HG02938 (cell line): ENCODE measurements around the gene SPATA31C1.
"Not testable (repeated sequence)": the region's sequence is repeated elsewhere in the genome, so short reads cannot be mapped to it uniquely, and the experiment has no call there.

Experiments used
- ATAC-seq: cut with Tn5 transposase; IDR thresholded peaks from one replicate; pipeline ENCODE4 v1.9.1; 2021; ENCODE audit warnings: mild to moderate bottlenecking, moderate library complexity; ENCODE audit not compliant: unreplicated experiment

SPATA31C1 gene

DNA sequence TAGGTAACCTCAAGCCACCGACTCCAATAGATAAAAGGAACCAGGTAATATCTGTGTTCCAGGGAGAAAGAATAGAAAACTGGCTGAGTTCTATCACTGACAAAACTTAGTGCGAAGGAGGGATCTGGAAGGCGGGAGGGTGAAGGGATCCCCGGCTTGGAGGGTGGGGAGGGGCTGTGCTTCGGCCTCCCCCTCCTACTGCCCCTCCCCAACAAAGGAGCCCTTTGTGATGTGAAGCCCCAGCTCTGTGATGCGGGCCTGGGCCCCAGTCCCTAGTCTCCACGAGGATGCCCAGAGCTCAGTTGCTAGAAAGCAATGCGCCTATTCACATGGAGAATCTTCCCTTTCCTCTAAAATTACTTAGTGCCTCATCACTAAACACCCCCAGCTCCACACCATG lies at the start of gene SPATA31C1:
Gene SPATA31C1, plus strand, starts transcription at position 301 of the 400 bp plus-strand sequence.
- ATAC-seq = not testable (repeated sequence)

DNA sequence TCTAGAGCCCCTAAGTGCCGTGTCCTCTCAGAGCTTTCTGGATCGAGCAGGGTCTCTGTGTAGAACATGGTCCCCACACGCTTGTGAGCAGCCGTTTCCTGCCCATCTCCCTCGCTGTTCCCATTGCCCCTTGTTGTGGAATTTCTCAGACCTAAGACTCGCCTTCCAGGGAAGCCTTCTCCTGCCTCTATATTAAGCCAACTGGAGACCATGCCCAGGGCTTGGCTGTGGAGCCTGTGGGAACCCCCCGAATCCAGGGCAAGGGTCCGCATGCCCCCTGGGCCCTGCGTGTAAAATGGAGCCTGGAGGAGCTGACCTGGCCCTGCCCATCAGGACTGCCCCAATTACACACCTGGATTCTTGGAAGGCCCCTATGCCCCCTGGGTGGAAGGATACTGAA lies 49.6 kb upstream of the SPATA31C1 start:
- ATAC-seq = no peak

DNA sequence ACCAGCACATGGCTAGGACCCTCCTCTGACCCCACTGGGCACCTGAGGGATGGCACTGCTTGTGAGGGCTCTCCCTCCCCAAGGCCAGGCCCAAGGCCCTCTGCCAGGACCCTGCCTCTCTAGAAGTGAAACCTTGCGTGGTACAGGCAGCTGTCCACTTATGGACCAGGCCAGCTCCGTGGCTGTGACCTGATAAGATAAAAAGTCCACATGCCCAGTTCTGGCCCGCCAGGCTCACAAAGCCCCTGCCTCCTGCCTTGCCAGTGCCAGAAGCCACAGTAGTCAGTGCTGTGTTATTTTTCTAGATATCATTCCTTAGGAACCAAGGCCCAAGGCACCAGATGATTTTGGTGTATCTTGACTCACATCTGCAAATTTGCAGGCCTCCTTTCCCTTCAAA lies 49.1 kb upstream of the SPATA31C1 start:
- ATAC-seq = no peak

DNA sequence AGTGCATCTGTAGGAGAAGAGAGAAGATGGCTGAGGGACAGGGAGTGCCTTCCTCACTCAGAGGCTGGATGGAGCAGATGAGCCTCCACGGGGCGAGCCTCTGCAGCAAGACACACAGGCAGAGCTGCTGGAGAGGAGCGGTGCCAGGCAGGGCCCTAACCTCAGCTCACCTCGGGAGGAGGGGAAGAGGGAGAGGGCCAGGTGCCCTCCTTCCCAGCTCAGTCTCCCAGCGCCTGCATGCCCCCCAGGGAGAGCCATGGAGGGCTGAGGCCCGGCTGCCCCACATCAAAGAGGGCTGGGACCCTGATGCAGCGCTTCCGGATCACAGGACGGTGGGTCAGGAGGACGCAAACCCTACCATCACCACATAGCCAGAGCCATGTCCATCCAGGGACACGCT lies 48.7 kb upstream of the SPATA31C1 start:
- ATAC-seq = no peak

DNA sequence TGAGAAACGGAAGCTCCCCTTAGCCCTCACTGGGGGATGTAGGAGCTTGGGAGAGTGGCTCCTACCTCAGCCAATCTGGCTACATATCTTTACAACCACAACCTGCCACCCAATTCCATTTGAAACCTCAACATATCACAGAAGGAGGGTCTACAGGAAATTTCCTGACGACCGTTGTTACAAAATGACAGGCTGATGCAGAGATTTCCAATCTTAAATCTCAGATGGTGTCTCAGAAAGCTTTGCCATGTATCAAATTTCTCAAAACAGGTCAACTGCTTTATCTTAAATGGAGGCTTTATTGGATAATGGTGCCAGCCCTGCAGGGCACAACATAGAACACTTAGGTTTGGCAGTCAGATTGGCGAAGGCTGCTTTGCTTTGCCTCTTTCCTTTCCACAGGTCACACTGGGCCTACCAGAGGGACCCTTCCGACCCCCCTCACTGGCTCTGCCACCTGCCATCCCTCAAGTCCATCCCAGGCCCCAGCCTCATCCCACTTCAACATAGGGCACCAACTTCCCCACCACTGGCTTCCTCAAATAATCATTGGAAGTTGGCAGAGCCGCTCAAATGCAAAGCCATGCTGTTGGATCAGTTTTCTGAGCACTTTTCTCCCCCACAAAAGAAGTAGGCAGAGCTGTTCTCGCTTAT lies 46.2 kb upstream of the SPATA31C1 start:
- ATAC-seq = no peak

DNA sequence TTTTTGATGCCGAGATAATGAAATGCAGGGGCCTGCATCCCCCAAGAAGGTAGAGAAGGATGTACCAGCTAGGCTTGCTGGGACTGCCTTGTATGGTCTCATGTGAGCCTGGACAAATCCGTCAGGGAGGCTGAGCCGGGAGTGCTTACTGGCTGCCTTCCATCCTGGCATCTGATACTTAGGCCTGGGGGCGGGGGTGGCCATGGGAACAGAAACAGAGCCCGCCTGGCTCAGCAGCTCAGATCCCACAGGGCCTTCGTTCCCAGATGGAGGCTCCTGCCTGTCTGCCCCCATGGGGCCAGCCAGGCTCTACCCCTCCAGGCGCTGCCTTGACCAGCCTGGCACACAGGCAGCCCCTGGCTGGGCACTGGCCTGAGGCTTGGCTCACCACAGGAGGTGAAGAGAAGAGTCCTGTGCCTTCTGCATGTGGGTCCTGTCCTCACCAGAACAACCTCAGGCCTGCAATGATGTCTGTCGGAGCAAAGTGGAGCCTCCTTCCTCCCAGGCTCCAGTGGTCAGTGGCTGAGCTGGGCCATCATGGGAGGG lies 45.6 kb upstream of the SPATA31C1 start:
- ATAC-seq = no peak

DNA sequence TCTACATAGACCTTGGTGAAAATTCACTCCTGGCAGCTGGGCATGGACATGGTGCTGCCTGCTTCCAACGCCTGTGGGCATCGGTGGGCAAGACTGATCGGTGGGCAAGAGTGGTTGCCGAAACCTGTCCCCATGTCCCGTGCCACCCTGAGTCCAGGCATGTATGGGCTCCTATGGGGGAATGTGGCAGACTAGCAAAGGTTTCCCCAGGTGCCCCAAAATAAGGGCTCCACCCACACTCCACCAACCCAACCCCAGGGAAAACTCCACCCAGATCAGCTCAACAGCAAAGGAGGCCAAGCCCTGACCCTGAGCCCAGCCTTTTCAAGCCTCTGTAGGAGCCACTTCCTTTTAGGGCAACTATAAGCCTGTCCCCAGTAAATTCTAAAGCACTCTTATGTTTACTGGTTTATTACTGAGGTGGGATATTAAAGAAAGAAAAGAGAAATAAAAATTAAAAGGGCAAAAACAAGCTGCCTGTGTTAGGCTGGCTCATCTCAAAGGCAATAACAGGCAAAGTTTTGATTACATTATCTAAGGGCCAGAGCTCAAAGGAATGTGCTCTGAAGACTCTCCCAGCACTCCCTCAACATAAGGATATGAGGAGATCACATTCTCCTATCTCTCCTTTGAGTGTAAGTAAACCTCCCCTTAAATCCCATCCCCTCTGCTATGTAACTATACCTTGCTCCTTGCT lies 44.0 kb upstream of the SPATA31C1 start:
- ATAC-seq = no peak

DNA sequence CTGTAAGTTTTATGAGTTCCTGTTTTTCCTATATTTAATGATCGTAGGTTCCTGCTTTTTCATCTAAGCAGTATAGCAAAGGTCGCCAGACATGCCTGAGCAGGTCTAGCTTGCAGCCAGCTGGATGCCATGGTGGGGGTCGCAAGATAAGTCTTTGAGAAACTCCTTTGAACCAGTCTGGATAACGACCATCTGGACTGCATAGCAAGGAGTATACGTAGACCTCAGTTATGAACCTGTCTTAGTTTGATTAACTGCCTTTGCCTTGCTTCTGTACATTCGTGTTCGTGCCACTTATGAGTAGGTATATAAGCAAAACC lies 43.5 kb upstream of the SPATA31C1 start:
- ATAC-seq = no peak

DNA sequence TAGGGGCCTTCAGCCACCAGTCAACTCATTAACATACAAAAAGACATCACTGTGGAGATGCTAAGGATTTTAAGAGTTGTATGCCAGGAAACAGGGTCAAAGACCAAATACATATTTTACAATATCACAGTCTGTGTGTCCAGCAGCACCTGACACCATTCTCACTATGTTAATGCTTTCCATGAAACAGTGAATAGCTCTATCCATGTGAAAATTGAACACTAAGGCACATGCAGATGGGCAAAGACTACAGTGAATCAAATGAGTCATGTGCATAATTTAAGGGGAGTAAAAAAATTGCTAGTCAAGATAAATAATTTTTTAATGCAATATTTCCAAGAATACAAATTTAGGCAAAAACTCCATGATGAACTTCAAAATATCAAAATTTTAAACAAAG lies 42.7 kb upstream of the SPATA31C1 start:
- ATAC-seq = no peak

DNA sequence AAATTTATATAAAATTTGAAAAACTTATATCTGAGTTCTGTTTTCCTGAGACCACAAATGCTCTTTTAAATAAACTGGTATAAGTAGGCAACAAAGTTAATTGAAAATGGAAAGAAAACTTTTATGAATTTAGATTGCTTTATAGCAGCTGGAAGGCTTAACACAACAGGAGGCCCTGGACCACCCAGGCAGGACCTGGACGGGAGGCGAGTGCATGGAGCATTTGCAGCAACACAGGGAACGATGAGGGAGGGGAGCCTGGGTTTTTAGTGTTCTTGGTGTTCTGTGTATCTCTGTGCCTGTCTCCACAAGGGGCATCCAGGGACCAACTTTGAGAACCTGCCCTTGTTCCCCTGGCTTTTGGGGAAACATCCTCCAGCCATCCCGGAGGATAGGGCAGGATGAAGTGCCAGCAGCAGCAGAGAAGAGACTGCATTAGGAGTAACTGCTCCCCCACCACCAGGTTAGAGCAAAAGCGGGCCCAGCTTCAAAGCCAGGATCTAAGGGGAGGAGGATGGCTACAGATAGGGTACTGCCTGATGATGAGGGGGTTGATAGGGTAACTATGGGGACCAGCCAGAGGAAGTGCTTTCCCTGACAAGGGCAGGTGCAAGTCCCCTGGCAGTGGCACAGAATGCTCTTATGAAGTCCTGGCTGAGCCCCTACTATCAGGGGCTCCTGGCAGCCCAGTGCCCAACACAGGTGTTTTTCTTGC lies 41.8 kb upstream of the SPATA31C1 start:
- no peak for ATAC-seq

DNA sequence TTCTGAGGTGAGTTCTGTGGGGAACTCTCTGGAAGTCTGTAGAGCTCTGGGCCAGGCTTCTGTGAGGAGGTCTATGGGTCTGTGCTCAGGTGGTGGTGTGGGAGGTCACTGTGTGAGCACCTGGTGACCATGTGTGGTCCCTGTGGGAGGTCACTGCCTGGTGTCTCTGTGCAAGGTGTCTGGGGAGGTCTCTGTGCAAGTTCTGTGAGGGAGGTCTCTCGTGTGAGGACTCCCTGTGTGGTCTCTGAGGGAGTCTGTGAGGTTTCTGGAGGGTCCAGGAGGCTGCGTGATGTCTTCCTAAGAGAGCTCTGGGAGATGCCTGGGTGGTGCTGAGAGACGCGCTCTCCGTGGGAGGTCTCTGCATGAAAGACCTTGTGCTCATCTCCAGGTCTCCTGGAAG lies 41.1 kb upstream of the SPATA31C1 start:
- no peak for ATAC-seq

DNA sequence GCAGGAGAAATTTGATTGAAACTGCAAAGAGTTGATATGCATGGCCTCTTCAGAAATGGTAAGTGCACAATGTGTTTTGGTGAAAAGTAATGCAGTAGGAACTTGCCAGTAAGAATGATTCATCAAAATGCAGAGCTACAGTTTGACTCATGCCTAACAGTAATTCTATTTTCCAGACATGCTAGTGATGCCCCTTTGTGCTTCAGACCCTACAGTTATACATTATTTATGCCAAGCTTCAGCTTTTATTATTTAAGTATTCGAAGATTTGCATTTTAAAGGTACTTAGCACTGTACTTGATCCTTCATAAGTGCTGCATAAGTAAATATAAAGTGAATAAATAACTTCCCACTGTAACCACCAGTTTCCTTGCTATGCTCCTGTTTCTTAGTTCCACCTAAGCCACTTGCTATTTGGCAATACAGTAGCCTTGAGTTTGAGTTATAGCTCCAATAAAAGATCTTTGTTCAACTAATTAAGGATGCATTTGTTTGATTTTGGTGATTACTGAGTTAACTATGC lies 38.7 kb upstream of the SPATA31C1 start:
- ATAC-seq = no peak

DNA sequence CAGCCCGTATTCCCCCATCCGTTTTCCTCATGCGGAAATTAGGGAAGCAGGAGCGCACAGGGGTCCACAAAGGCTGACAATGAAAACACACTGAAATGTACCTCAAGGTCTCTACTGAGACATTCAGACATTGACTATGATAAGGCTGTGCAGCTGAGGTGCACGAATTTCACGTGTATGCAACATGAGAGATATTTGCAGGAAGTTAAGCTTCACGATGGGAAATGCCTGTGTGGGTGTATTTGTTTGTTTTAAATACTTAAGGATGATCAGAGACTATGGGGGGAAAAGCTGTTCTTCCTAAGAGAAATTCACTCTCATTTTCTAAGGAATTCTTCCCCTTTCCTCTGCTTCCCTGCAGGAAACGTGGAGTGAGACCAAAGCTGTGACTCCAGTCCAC lies 37.6 kb upstream of the SPATA31C1 start:
- ATAC-seq = no peak

DNA sequence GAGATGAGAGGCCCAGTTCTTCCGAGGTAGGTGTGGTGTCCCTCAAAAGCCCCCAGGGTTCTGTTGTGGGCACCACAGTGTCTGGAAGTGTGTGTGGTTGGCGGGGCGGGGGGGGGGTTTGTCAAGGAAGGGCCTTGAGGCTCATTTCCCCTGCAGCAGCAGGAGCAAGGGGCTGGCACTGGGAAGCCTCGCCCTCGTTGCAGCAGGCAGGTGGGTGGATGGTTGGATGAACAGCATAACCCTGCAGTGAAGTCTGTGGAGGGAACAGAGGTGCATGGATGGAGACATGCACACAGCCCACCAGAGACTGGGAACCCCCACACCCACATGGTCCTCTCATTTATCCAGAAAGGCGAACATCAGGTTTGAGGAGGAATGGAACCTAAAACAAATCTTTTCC lies 37.1 kb upstream of the SPATA31C1 start:
- ATAC-seq = no peak

DNA sequence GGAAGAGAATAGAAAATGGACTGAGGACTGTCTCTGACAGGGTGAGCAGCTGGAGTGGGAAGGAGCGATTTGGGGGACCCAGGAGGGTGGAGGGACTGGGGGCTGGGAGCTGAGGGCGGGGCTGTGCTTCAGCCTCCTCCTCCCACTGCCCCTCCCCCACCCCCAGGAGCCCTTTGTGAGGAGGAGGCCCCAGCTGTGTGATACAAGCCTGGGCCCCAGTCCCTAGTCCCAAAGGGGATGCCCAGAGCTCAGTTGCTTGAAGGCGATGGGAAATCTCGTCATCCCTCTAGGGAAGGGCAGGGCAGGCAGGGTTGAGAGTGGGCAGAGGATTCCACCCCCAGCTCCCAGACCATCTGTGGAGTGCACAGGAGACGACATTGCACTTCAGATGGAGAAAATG lies 35.1 kb upstream of the SPATA31C1 start, which contains the start of gene SPATA31E1:
Gene SPATA31E1, plus strand, starts transcription at position 251 of the 400 bp plus-strand sequence. Its CDS starts 15 bp downstream, at position 266.
- ATAC-seq = no peak

DNA sequence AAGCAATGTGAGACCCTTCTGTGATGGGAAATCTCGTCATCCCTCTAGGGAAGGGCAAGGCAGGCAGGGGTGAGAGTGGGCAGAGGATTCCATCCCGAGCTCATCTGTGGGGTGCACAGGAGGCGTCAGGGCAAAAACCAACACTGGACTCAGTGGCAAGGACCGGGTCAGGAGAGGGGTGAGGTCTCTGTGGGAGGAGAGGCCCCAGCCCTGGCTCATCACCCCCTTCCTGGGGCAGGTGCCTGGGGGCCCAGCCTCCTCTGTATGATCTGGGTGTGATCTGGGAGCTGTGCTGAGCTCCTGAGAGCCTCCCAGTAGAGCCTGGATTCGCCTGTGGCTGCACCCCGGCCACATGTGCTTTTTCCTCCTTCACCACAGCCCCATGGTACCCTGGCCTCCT lies 34.5 kb upstream of the SPATA31C1 start:
- ATAC-seq = no peak

DNA sequence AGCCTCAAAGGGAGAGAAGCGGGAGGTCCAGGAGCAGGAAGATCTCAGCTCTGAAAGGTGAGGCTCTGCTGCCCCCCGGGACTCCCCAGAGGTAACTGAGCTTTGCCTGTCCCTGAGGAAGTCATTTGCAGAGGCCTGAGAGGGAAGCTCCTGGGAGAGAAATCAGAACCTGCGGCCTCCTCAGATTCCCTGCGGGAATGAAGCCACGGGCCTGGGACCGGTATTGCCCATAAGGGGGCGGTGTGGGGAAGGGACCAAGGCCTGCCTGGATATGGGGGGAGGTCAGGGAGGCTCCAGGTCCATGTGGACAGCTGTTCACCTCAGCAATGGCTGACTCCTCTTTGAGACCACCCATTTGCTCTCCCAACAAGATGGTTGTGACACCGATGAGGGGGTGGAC lies 33.8 kb upstream of the SPATA31C1 start:
- no peak for ATAC-seq

DNA sequence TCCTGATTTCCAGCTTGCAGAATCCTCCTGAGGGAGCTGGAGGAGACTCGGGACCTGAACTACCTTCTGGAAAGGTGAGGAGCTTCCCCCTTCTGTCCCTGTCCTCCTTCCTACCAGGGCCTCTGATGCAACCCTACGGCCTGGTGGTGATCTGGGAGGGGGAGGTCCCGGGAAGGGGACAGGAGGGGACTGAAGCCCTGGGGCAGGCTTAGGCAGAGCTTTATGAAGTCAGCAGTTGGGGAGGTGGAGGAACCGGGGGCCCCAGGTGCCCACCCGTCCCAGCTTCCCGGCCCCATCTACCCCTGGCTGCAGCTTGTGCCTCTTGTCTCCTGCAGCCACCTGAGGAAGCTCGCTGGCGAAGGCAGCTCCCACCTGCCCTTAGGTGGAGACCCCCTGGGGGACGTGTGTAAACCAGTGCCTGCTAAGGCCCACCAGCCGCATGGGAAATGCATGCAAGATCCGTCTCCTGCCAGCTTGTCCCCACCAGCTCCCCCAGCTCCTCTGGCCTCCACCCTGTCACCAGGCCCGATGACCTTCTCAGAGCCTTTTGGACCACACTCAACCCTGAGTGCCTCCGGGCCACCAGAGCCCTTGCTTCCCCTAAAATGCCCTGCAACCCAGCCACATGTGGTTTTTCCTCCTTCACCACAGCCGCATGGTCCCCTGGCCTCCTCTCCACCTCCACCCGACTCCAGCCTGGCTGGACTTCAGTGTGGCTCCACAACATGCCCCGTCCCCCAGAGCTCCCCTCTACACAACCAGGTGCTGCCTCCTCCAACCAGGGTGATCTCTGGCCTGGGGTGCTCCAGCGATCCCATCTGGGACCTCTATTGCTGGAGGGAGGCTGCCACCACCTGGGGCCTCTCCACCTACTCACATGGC lies 32.9 kb upstream of the SPATA31C1 start:
- ATAC-seq = no peak

DNA sequence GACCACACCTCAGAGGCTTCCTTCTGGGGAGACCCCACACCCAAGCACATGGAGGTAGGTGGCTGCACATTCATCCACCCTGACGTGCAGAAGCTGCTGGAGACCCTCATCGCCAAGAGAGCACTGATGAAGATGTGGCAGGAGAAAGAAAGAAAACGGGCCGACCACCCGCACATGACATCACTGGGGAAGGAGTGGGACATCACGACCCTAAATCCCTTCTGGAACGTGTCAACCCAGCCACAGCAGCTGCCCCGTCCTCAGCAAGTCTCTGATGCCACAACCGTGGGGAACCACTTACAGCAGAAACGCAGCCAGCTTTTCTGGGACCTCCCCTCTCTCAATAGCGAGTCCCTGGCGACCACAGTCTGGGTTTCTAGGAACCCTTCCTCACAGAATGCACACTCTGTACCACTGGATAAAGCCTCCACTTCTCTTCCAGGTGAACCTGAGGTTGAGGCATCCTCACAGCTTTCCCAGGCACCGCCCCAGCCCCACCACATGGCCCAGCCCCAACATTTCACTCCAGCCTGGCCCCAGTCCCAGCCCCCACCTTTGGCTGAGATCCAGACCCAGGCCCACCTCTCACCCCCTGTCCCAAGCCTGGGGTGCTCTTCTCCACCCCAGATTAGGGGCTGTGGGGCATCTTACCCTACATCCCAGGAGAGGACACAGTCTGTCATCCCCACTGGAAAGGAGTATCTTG lies 32.1 kb upstream of the SPATA31C1 start:
- ATAC-seq = no peak
